ENCODE results near the gene IYD.
"Not testable (repeated sequence)": the region's sequence is repeated elsewhere in the genome, so short reads cannot be mapped to it uniquely, and the experiment has no call there.

IYD gene

DNA sequence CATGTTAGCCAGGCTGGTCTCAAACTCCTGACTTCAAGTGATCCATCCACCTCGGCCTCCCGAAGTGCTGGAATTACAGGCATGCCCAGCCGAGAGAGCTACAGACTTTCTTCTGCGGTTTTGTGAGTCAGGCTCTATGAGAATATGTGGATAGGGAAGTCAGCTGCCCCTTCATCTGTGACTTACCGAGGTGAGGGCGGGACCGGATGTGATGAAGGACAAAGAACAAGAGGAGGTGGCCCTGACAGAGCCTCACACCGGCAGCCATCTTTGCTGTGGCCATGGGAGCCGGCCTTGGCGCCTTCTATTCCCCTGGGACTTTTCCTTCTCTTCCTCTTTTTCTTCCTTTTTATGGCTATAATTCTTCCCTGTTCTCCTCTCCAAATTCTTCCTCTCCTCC is 67.0 kb downstream of the IYD start:
- no peak for DNase-seq

DNA sequence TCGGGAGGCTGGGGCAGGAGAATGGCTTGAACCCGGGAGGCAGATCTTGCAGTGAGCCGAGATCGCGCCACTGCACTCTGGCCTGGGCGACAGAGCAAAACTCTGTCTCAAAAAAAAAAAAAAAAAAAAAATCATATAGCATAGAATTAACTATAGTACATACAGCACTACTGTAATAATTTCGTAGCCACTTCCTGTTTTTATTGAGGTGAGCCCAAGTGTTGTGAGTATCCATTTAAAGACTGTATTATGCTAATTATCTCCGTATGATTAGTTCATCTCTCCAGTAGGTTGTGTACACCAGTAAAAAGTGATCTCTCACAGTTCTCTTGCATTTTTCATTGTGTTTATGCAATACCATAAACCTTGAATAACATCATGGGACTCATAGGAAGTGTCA is 70.6 kb downstream of the IYD start:
- DNase-seq = no peak

DNA sequence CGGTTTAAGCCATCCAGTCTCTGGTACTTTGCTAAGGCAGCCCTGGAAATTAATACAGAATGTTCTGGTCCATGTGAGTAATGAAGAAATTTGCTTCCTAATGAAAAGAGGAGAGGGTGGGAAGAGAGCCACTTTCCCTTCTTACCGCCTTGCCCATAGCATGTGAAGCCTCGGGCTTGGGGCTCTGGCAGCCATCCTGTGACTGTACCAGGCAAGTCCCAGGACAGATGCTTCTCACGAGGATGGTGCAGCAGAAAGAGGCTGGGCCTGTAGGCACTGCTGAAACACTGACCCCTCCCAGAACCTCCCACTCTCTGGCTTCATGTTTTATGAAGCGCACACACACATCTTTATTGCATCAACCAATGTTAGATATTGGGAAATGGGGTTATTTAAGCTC is 74.8 kb downstream of the IYD start:
- DNase-seq = no peak

DNA sequence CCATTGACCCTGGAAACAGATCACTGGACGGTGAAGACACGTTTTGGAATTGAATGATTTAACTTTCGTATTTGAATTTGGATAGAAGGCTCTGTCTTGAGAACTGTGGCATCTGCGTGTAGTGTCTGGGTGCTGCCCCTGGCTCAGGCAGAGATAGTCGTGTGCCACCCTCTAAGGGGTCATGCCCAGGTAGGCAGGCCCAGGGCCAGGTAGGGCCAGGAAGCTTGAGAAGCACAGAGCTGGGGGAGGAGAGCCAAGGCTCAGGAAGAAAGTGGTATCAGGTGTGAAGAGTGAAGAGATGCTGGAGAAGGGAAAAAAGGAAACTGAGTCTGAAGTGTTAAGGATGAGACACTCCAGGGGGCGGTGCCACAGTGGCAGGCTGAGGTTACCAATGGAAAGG is 75.5 kb downstream of the IYD start:
- no peak for DNase-seq

DNA sequence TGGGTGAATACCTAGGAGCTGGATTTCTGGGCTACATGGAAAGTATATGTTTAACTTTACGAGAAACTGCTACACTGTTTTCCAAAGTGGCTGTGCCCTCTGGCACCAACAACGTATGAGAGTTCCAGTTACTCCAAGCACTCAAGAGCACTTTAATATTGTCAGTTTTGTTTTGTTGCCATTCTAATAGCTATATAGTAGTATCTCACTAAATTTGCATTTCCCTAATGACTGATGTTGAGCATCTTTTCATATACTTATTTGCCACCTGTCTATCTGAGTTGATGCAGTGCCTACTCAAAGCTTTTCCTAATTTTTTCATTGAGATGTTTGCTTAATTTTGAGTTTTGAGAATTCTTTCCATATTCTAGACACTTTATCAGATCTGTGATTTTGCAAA is 76.7 kb downstream of the IYD start:
- no peak for DNase-seq

DNA sequence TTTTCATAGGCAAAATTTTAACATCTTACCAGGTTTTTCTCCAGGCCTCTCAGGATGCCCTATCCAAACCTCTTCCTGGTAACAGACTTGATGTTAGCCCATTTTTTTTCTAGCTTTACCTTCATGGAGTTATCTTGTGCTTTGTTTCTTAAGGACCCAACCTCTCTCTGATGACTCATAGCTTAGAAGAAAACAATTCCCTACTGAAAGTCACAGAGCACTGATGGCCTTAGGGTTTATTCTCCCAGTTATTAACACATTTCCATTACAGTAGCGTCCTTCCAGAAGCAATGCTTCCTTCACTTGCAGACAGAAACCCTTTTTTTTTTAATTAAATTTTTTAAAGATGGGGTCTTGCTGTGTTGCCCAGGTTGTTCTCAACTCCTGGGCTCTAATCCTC is 79.4 kb downstream of the IYD start:
- DNase-seq = no peak

DNA sequence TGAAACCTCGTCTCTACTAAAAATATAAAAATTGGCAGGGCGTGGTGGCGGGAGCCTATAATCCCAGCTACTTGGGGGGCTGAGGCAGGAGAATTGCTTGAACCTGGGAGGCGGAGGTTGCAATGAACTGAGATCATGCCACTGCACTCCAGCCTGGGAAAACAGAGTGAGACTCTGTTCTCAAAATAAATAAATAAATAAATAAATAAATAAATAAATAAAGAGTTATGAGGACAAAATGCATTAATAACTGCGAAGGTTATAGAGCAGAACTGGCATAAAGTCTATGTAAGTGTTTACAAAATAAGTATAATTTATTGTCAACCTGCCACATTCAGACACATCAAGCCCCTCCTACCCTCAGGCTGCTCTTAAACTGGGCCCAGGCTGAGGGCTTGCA is 80.2 kb downstream of the IYD start:
- not testable (repeated sequence) for DNase-seq

DNA sequence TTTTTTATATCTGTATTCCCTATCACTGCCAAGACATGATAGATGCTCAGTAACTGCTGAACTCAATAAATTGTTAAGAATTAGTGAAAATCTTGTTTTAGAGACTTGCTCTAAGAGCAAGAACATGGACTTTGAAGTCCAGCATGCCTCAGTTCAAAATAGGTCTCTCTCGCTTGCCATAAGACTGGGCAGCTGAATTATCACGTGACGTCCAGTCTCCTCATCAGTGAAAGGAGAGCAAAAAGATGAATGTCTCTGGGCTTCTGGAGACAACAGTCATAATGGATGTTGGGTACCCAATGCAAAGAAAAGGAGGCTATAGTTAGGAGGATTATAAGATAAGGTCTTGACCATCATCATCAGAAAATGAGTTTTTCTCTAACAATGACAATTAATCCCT is 82.1 kb downstream of the IYD start:
- no peak for DNase-seq

DNA sequence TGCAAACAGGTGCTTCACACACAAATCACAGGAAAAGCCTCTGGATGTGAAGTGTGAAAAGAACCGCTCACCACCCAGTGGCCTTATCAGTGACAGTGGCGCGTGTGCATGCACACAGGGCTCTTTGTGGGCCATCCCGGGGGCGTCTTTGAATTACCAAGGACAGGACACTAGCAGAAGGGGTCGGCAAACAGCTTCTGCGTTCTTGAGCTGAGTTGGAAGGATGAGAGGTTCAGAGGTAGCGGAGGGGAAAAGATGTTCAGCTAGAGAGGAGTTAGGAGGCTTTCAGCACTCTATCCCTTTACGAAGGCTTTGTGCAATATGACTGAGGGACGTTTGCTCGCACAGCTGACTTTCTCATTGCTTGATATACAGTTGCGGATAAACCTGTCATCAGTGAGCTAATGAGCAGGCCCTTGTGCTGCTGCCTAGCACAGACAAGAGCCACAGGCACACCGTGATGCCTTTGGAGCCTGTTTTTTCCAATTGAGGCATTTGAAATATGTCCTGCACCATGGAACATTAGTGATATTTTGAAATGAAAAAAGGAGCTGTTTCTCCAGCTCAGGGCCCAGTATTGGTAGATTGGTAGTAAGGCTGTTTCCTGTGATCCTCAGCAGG is 83.1 kb downstream of the IYD start:
- DNase-seq = no peak

DNA sequence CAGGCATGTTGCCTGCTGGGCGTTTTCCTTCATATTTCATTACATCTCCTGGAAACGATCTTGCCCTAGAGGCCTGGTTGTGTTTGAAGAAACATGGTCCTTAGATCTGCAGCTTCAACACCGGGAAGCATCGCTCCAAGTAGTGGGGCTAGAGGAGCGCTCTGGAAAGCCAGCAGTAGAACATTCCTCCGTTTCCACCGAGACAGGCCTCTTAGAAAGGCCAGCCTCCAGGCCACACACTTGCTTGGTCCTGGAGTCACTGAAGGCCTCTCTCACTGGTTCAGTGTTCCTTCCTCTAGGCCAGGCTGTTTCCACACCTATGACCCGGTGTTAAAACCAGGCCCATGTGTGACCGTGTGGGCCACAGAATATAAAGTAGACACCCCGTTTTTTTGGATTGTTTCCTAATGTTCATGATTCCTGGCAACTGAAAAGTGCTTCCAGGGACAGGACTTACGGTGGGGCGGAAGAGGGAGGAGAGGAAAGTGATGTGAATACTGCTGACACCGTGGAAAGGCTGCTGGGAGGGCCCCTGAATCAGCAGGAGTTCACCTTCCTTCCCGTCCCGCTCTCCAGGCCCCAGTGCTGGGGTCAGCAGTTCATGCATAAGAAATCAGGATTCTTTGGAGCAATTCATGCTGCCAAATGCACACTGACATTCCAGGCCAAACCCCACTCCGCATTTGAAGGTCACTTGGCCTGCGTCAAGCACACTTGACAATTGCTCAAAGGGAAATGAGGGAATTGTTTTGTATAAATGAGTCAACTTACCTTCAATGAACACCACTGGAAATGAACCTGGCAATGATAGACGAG is 83.8 kb downstream of the IYD start:
- DNase-seq = no peak

DNA sequence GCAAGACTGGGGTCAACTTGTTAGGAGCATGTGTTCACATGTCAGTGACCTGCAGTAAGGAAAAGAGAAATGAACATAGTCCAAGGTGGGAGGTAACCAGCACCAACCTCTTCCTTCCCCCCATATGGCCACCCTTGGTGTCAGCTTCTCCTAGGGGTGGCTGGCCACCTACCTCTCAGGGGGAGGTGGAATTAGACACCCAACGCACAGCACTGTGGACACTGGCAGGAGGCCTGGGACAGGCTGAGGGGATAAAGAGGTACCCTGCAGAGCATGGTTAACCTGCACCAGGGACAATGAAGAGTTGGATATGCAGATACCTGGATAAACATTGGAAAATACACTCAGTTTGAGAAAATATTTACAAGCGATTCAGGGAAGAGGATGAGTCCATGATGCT is 84.5 kb downstream of the IYD start:
- no peak for DNase-seq

Measured in suppressor macrophage treated with lipopolysaccharide for 4 hours (primary cell).